Embryonic facial prominence (tissue), 1 donor: ENCODE data around the gene FBLN2.

ENCODE experiments used
- DNase-seq: peaks from one replicate; pipeline ENCODE4 v3.0.0-alpha.2; 2016; ENCODE audit errors: extremely low spot score

FBLN2 gene

GRCh38 chr3:13686367-13687160 is 137.6 kb downstream of the FBLN2 start:
- DNase-seq, result no peak

GRCh38 chr3:13687517-13687943 is 138.6 kb downstream of the FBLN2 start:
- DNase-seq, result peak; percentile 26
